SKM-1 (cell line): Measurements from ENCODE around the gene ATF7IP2.

ENCODE experiments used
- DNase-seq: peaks from one replicate; lab custom pipeline; 2025; ENCODE audit not compliant: unreplicated experiment; lab: John Stamatoyannopoulos, UW

The ATF7IP2 gene

DNA sequence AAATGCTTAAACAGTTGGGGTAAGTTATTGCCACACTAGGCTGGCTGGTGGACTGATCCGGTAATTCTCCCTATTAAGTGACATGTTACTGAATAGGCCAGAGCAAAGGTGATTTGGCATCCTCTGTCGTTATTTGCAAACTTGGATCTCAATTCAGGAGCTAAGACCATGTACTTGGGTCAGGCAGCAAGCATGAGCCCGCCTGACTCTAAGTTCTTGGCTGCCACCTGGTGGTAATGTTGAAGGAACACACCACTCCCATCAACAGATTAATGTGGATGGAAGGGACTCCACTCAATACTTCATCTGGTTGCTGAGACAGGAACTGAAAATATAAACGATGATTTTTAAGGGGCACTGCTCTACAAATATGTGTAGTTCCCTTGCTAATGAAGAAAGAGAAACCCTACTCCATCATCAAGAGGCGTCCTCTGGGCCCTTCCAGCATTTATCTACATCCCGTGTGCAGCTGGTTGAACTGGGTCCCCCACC is 123.7 kb downstream of the ATF7IP2 start:
- DNase-seq, result peak; percentile 70

DNA sequence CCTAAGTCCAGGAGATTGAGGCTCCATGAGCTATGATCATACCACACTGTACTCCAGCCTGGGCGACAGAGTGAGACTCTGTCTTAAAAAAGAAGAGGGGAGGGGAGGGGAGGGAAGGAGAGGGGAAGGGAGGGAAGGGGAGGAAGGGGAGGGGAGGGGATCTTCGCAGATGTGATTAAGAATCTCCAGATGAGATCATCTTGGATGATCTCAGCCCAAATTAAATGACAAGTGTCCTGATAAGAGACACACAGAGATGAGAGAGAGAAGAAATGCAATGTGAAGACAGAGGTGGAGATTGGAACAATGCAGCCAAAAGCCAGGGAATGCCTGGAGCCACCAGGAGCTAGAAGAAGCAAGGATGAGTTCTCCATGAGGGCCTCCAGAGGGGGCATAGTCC is 124.4 kb downstream of the ATF7IP2 start:
- no peak for DNase-seq

DNA sequence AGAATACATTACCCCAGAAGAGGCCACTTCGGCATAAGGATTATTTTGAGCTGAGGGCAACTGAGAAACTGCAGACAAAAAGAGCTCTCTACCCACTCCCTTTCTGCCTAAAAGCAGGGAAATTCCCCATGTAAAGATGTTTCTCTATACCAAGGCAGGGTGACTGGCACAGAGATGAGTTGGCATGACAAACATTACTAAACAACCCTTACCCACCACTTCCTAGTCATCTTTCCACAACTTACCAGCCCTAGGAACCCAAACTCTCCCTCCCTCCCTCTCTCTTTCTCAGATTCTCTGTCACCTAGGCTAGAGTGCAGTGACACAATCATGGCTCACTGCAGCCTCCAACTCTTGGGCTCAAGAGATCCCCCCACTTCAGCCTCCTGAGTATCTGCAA is 126.0 kb downstream of the ATF7IP2 start:
- no peak for DNase-seq

DNA sequence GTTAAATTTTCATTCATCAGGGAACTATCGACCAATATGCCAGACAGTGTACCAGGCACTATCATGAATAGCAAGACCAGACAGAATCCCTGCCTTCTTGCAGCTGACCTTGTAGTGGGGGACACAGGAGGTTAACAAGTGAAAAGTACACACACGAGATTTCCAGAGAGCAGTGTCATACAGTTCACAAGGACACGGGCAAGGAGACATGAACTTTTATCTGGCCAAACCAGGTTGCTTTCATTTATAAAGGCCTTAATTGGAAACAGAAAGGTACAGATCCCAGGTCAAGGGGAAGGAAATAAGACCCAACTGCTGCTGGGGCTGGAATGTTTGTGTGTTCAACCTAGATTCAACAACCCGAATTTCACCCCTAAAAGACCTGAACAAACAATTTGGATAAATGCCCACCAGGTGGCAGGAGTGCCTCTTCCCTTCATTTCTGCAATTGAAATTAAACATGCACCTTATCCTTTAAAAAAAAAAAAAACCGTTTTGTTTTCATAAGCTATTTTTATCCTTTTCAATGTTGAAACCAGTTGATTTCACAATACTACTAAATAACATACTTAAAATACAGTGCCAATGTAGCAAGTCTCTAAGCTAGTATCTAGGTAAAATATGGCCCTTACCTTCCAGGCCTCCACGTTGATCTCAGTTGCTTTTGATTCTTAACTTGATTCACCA is 128.7 kb downstream of the ATF7IP2 start:
- DNase-seq, result peak; percentile 56

DNA sequence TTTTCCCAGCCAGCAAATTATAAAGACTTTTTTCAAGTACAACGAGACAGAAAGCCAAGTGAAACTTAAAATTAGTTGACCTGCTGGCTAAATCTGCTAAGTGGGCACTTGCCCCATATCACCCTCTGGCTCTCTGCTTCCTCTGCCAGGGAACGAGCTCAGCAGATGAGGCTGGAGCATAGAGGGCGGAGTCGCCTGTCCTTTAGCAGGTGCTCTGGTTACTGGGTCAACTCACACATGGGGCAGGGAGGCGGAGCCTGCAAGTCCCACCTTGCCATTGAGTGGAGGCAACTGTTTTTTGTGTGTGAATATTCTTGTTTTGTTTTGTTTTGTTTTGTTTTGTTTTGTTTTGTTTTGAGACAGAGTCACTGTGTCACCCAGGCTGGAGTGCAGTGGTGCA is 132.0 kb downstream of the ATF7IP2 start:
- no peak for DNase-seq

DNA sequence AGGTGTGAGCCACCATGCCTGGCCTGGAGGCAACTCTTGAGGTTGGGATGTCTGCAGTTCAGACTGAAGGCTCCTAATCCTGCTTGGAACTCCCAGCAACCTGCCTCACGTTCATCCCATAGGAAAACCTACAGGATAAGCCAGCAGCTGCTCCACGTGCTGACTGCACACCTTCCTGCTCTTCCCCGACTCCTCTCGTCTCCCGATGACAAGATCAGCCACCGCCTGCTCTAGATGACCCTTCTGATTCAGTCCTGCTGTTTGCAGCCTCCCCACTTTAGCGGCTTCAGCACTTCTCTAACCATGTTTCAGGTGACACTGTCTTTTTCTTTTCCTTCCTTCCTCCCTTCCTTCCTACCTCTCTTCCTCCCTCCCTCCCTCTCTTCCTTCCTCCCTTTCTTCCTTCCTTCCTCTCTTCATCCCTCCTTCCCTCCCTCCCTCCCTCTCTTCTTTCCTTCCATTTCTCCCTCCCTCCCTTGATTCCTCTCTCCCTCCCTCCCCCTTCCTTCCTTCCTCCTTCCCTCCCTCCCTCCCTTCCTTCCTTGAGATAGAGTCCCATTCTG is 132.7 kb downstream of the ATF7IP2 start:
- DNase-seq, result no peak

DNA sequence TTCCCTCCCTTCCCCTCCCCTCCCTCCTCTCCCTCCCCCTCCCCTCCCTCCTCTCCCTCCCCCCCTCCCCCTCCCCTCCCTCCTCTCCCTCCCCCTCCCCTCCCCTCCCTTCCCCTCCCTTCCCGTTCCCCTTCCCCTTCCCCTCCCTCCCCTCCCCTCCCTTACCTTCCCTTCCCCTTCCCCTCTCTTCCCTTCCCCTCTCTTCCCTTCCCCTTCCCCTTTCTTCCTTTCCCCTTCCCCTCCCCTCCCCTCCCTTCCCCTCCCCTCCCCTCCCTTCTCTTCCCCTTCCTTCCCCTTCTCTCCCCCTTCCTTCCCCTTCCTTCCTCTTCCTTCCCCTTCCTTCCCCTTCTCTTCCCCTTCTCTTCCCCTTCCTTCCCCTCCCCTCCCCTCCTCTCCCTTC is 133.4 kb downstream of the ATF7IP2 start:
- no peak for DNase-seq

DNA sequence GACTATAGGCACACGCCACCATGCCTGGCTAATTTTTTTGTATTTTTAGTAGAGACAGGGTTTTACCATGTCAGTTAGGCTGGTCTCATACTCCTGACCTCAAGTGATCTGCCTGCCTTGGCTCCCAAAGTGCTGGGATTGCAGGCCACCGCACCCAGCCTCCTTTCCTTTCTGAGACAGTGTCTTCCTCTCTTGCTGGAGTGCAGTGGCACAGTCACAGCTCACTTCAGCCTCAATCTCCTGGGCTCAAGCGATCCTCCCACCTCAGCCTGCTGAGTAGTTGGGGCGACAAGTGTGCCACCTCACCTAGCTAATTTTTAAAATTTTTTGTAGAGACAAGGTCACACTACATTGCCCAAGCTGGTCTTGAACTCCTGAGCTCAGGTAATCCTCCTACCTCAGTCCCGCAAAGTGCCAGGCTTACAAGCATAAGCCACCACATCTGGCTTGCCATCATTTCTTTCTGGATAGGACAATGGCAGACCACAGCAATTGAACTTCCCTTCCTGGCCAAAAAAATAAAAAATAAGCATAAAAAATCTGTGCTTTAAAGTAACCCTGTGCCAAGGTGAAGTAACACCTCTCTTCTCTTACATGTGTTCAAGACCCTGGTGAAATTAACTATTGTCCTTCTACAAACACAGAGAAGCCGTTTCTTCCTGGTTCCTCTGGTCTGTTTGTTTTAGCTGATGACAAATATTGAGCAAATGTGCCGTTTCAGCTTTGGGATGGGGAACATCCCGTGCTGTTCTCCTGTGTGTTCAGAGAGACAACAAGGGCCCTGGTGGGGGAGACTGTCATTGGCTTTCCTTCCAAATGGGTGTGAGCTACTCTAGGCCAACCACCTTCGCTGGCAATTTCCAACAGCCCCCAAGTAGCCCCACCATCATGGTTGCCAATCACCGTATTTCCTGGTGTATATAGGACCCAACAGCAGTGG is 134.3 kb downstream of the ATF7IP2 start:
- DNase-seq, result no peak

DNA sequence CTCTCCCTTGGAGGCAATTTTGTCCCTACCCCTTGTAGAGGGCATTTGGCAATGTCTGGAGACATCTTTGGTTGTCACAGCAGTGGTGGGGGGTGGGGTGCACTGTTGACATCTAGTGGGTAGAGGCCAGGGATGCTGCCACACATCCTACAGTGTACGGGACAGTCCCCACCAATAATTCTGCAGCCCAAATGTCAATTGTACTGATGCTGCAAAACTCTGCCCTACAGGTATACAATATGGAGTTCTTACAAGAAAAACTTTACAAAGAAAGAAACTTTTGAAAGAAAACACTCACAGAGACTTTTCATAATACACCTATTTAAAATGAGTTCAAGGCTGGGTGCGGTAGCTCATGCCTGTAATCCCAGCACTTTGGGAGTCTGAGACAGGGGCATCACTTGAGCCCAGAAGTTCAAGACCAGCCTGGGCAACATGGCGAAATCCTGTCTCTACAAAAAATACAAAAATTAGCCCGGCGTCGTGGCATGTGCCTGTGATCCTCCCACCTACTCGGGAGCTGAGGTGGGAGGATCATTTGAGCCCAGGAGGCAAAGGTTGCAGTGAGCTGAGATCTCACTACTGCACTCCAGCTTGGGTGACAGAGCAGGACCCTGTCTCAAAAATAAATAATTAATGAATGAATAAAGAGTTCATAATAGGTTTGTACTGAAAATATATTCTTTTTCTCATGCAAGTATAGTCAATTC is 135.2 kb downstream of the ATF7IP2 start:
- no peak for DNase-seq

DNA sequence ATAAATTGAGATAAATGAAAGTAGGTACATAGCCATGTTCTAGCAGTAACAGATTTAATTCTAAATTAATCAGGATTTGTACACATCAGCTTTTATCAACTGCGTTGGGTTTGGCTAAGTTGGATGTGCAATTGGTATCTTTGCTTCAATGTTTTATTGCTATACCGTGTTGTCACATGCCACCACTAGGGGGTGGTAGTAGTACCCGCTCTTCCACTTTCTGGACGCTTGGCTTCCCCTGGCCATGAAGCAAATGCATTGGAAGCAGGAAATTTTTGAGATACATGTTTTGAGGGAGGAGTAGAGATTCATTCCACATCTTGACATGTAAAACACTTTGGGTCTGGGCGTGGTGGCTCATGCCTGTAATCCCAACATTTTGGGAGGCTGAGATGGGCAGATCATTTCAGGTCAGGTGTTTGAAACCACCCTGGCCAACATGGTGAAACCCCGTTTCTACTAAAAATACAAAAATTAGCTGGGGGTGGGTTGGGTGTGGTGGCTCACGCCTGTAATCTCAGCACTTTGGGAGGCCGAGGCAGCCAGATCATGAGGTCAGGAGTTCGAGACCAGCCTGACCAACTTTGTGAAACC is 135.9 kb downstream of the ATF7IP2 start:
- DNase-seq, result peak; percentile 41

DNA sequence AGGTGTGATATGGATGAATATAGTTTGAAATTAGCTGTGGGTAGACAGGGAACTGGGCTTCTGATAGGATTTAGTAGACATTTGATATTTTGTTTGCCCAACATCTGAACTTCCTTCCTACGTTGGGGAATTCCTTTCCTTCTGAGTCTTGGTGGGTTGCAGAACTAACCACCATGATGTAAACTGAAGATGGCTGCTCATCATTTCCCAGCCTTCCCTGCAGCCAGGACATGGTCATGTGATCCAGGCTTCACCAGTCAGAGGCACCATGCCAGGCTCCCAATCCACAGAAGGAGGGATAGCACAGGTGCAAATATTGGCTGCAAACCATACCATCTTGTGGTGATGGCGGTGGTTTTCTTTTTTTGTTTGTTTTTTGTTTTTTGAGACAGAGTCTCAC is 137.1 kb downstream of the ATF7IP2 start:
- DNase-seq, result no peak

DNA sequence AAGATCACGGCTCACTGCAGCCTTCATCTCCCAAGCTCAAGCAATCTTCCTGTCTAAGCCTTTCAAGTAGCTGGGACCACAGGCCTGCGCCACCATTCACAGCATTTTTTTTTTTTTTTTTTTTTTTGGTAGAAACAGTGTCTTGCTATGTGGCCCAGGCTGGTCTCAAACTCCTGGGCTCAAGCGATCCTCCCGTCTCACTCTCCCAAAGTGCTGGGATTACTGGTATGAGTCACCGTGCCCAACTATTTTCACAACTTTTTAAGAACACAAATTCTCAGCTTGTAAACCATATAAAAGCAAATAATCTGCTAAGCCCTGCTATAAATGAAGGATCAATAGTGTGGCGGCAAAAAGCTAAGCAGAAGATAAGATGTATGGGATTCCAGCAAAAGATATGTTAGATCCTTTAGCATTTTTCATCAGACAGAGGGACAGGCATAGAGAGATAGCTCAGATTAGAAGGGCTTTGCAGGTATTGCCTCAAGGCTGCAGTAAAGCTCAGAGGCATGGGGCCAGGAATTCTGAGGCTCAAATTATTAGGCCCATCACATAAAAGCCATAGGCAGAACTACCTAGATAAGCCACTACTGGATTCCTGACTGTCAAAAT is 139.5 kb downstream of the ATF7IP2 start:
- no peak for DNase-seq

DNA sequence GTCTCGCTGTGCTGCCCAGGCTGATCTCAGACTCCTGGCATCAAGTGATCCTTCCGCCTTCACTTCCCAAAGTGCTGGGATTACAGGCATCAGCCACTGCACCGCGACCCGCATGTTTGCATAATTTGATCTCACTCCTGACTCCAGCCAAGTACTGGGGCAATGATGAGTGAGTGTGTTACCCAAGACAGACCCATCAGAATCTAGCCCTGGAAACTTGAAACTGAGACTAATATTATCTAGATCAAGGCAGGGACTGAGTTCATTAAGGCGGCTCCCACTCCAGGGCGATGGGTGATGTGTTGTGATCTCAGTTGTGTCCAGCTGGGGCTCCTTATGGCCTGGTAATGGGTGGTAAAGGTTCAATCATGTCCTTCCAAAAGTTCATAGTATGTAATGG is 141.1 kb downstream of the ATF7IP2 start:
- DNase-seq, result no peak

DNA sequence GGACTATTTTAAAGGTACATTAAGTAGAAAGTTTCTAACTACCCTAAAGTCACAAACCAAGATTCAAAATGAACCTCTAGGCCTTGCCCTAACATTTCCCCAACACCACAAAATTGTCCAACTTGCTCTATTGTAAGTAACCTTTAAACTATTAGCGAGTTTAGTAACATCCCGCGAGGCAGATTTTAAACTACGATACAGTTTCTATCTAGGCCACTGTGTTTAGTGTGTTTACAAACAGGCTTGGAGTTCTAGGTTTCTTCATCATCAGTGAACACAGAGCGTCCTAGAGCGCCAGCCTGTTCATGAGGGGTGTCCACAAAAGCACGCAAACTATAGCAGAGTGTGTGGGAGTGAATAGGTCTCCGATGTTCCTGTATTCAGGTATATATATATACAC is 142.8 kb downstream of the ATF7IP2 start:
- DNase-seq, result no peak

DNA sequence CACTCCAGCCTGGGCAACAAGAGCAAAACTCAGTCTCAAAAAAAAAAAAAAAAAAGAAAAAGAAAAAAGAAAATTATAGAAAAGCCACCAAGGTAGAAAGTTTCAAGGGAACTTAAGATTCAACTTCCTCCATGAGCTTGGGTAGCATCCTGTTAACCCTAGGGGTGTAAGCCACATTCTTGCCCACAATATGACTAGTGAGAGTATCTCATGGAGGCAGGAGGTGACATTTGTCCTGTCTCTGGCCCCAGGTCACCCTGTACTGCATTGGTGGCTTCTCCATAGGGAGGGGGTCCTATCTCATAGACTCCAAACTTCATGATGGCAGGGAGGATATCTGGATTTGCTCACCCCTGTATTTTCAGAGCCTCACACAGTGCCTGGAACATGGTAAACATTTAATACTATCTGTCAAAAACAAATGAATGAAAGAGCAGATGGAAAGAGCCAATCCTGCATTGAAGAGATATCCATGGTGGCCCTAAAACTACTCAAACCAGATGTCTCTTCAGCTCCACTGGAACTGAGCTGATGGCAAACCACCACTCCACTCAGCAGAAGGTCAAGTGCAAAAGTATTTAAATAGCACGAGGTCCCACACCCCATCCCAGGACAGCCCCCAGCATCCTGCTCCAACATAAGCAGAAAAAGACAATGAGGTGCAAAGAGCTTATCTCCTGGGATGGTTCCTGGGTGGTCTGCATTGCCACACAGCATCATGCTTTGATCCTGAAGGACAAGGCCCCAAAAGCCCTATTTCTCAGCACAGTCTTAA is 144.2 kb downstream of the ATF7IP2 start:
- no peak for DNase-seq

DNA sequence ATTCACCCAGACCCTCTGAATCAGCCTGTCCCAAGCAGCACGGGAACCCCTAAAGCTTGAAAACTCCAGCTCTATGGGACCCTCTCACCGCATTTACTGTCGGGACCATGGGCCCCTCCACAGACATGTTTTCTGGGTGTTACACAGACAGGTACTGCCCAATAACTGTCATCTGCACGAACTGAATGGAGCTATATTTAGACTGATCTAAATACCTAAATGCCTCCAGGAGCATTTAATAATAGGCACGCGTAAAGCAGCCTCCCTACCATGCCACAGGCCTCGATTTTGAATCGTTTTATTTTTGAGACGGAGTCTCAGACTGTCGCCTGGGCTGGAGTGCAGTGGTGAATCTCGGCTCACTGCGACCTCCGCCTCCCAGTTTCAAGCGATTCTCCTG is 144.8 kb downstream of the ATF7IP2 start:
- DNase-seq, result no peak

DNA sequence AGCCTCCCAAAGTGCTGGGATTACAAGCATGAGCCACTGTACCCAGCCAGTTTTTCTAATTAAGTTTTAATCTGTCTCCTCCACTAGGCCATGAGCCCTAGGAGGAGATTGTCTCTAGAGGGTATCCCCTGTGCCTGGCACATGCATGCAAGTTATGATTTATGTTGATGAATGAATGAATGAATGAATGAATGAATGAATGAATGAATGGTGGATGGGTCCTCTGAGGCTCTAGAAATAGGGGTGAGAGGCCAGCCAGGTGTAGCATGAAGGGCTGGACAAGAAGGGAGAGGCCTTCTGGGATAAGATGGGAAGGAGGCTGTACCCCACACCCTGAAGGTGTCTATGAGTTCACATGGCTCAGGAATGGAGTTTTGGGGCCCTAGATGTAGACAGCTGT is 145.7 kb downstream of the ATF7IP2 start:
- no peak for DNase-seq
